H1 (cell line): ENCODE results near the gene PRR22. TPM values are rescaled to one million over a fixed set of nuclear protein-coding genes. Genes with fewer than 3 reads are reported as not detected.
A peak's percentile ranks its signal among the peaks of the same experiment; 100 is the strongest.

Experiments
- ASH2L ChIP-seq: fragments of 200-600, 300-600 bp; sonication (generic); IDR thresholded peaks from one replicate; pipeline ENCODE4 v1.7.1; 2017; ENCODE audit warnings: low read length
- BCL11A ChIP-seq, 2 experiments: IDR thresholded peaks; one replicate each; pipeline ENCODE4 v1.6.1; 2011; ENCODE audit warnings: low read depth in 2 of 2, low read length in 2 of 2, mild to moderate bottlenecking in 2 of 2
- BRCA1 ChIP-seq: IDR thresholded peaks from 2 replicates; pipeline ENCODE4 v1.6.1; 2012; ENCODE audit warnings: low read depth, low read length, improper control_type of control experiment
- CBX5 ChIP-seq: fragments of 300-800, 300-1000 bp; sonication (generic); IDR thresholded peaks from 2 replicates; pipeline ENCODE4 v1.7.1; 2016; ENCODE audit warnings: antibody characterized with exemption, low read length, low read depth
- CBX8 ChIP-seq: fragments of 300-800, 300-1000 bp; sonication (generic); IDR thresholded peaks from 2 replicates; pipeline ENCODE4 v1.7.1; 2016; ENCODE audit warnings: low read depth, low read length, borderline replicate concordance
- CHD1 ChIP-seq: IDR thresholded peaks from 2 replicates; pipeline ENCODE4 v1.6.1; 2012; ENCODE audit warnings: low read depth, low read length, improper control_type of control experiment
- CHD2 ChIP-seq: IDR thresholded peaks from 2 replicates; pipeline ENCODE4 v1.6.1; 2012; ENCODE audit warnings: low read length, improper control_type of control experiment
- CTBP2 ChIP-seq: IDR thresholded peaks from 2 replicates; pipeline ENCODE4 v1.7.0; 2011; ENCODE audit warnings: borderline replicate concordance, mild to moderate bottlenecking, moderate library complexity, mixed read lengths, low read length; ENCODE audit not compliant: insufficient read depth, insufficient read length
- FOSL1 ChIP-seq: IDR thresholded peaks from 2 replicates; pipeline ENCODE4 v1.6.1; 2011; ENCODE audit warnings: mild to moderate bottlenecking, low read depth, low read length, moderate library complexity; ENCODE audit not compliant: insufficient read depth
- MAFK ChIP-seq: IDR thresholded peaks from 2 replicates; pipeline ENCODE4 v1.6.1; 2012; ENCODE audit warnings: low read depth, mild to moderate bottlenecking, improper control_type of control experiment, low read length
- MAX ChIP-seq: IDR thresholded peaks from 2 replicates; pipeline ENCODE4 v1.6.1; 2012; ENCODE audit warnings: inconsistent platforms
- PHF8 ChIP-seq: fragments of 200-600 bp; sonication (generic); conservative IDR thresholded peaks from 2 replicates; pipeline ENCODE4 v1.7.1; 2012; ENCODE audit warnings: low read depth, mild to moderate bottlenecking, inconsistent platforms, low read length, moderate library complexity
- POU5F1 ChIP-seq: IDR thresholded peaks from 2 replicates; pipeline ENCODE4 v1.6.1; 2011; ENCODE audit warnings: low read depth, mild to moderate bottlenecking, low read length, moderate library complexity
- RAD21 ChIP-seq, 2 experiments: IDR thresholded peaks in 1 of 2; conservative IDR thresholded peaks in 1 of 2; 2 replicates each; pipeline ENCODE4 v1.6.1; 2011; ENCODE audit warnings: low read depth in 2 of 2, low read length in 2 of 2, improper control_type of control experiment in 1 of 2, inconsistent platforms in 1 of 2, mild to moderate bottlenecking in 1 of 2, moderate library complexity in 1 of 2
- RFX5 ChIP-seq: IDR thresholded peaks from 2 replicates; pipeline ENCODE4 v1.6.1; 2011; ENCODE audit warnings: low read depth, low read length, improper control_type of control experiment, borderline replicate concordance
- SIN3A ChIP-seq, 2 experiments: IDR thresholded peaks in 1 of 2; conservative IDR thresholded peaks in 1 of 2; 2 replicates each; pipeline ENCODE4 v1.6.1; 2011 to 2012; ENCODE audit warnings: low read length in 2 of 2, improper control_type of control experiment in 1 of 2, low read depth in 1 of 2, mild to moderate bottlenecking in 1 of 2
- SIX5 ChIP-seq: IDR thresholded peaks from 2 replicates; pipeline ENCODE4 v1.6.1; 2011; ENCODE audit warnings: mild to moderate bottlenecking, low read depth, low read length
- SP1 ChIP-seq: IDR thresholded peaks from 2 replicates; pipeline ENCODE4 v1.6.1; 2011; ENCODE audit warnings: low read depth, low read length
- SP2 ChIP-seq: IDR thresholded peaks from 2 replicates; pipeline ENCODE4 v1.6.1; 2012; ENCODE audit warnings: mild to moderate bottlenecking, low read length, inconsistent platforms
- SP4 ChIP-seq: IDR thresholded peaks from 2 replicates; pipeline ENCODE4 v1.6.1; 2012; ENCODE audit warnings: low read length, inconsistent platforms
- TBP ChIP-seq: IDR thresholded peaks from 2 replicates; pipeline ENCODE4 v1.6.1; 2011; ENCODE audit warnings: low read depth, low read length, improper control_type of control experiment
- polyA plus RNA-seq, 7 experiments: library from polyadenylated mRNA; depleted of rRNA in 3 of 7; stranded (reverse) in 5 of 7; unstranded in 2 of 7; fragments of >200 nt in 5 of 7; fragments of 200-250 nt in 2 of 7; gene quantifications; 1 replicate in 5 of 7; 2 replicates in 1 of 7; 4 replicates in 1 of 7; pipeline versions ENCODE4 v1.2.1 to v1.2.3, GENCODE V29; 2011 to 2013; ENCODE audit warnings: missing spikeins in 2 of 7, mixed read lengths in 2 of 7
- total RNA-seq: library from RNA; stranded (reverse); fragmentation: NEBNext Ultra II Directional; extraction: Animal tissue kit (Norgen Biotek cat#: 25700); gene quantifications from 2 replicates; pipeline ENCODE4 v1.2.1, GENCODE V29; 2021
- TF ChIP-seq, protein P1 (sequence below): IDR thresholded peaks from 2 replicates; pipeline ENCODE4 v1.6.1; 2011; ENCODE audit warnings: low read depth, mild to moderate bottlenecking, low read length; ENCODE audit not compliant: insufficient read depth

The PRR22 gene
- total and polyA plus RNA-seq, 2 of the 8 experiments (the other 6 are each of a cell fraction or from before 2014, with no cell fraction given): 1.9 to 2.1 TPM

GRCh38 chr19:5803752-5804515 is 19.4 kb upstream of the PRR22 start (continued):
- TF ChIP-seq RFX5 (no peak), CHD2 (no peak), SP4 (peak; percentile 47; the same call in 1 of the 2 replicates), PHF8 (0 out of 2 replicates have a peak, but pooled peaks have one; percentile 34), SIN3A (conservative IDR thresholded peaks at IDR 0.05 in 1 of 2, IDR thresholded peaks at IDR 0.05 in 1 of 2; ENCODE audit: low read depth in 1 of 2, low read length in 2 of 2) (no peak; a peak in 1 of 4 replicates), BCL11A (IDR thresholded peaks at IDR 0.05; ENCODE audit: low read depth in 2 of 2, low read length in 2 of 2) (no peak), CBX5 (no peak), POU5F1 (no peak), ASH2L (no peak), TBP (no peak), BRCA1 (no peak), RAD21 (IDR thresholded peaks at IDR 0.05 in 1 of 2, conservative IDR thresholded peaks at IDR 0.05 in 1 of 2; ENCODE audit: low read depth in 2 of 2, low read length in 2 of 2) (peak; percentile 88 to 93), SP1 (peak; percentile 67; the same call in 1 of the 2 replicates), CHD1 (no peak), FOSL1 (no peak), MAFK (no peak), CBX8 (no peak), SIX5 (no peak), SP2 (no peak), CTBP2 (peak; percentile 69), MAX (no peak; the same call in 1 of the 2 replicates)
- TF ChIP-seq, protein P1, sequence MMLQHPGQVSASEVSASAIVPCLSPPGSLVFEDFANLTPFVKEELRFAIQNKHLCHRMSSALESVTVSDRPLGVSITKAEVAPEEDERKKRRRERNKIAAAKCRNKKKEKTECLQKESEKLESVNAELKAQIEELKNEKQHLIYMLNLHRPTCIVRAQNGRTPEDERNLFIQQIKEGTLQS: peak; percentile 68; the same call in 1 of the 2 replicates
